ENCODE results near the gene UPF1.

GRCh38 chr19:18783958-18784785 lies 47.6 kb upstream of the UPF1 start:
- TF ChIP-seq POLR2AphosphoS5 (IDR thresholded peaks at IDR 0.05; ENCODE audit: low read depth, low read length), result no peak
- no peak for TF ChIP-seq POLR2A (IDR thresholded peaks at IDR 0.05; ENCODE audit: low read depth, low read length)
- TF ChIP-seq TAF1 (IDR thresholded peaks at IDR 0.05; ENCODE audit: borderline replicate concordance, low read depth, low read length), result no peak
